Stimulated activated naive CD8-positive, alpha-beta T cell treated with anti-CD3 and anti-CD28 coated beads, Interleukin-15, Interleukin-2, amounts not matched to agents 100 ng/mL and 50 ng/mL, for 24 hours (primary cell): ENCODE data around the gene RSBN1L.
"Not testable (repeated sequence)": the region's sequence is repeated elsewhere in the genome, so short reads cannot be mapped to it uniquely, and the experiment has no call there.

Experiments
- H3K27ac Mint-ChIP-seq: one replicate; pipeline ENCODE4 v1.8.0; 2021; ENCODE audit warnings: mild to moderate bottlenecking, mixed read lengths
- H3K27me3 Mint-ChIP-seq: one replicate; pipeline ENCODE4 v1.8.0; 2021; ENCODE audit warnings: mixed read lengths
- H3K36me3 Mint-ChIP-seq: one replicate; pipeline ENCODE4 v1.8.0; 2021; ENCODE audit warnings: low read depth, mixed read lengths
- H3K4me1 Mint-ChIP-seq: one replicate; pipeline ENCODE4 v1.8.0; 2021; ENCODE audit warnings: low read depth, mixed read lengths
- H3K4me3 Mint-ChIP-seq: one replicate; pipeline ENCODE4 v1.8.0; 2021; ENCODE audit warnings: mild to moderate bottlenecking, mixed read lengths
- H3K9me3 Mint-ChIP-seq: one replicate; pipeline ENCODE4 v1.8.0; 2021; ENCODE audit warnings: mixed read lengths

RSBN1L gene

GRCh38 chr7:77696057-77696642 is at the start of gene RSBN1L:
TSS of gene RSBN1L (plus strand) at chr7:77696459. CDS start at chr7:77696470, 11 bp downstream.
- peak within 1 kb of the TSS; percentile 98 for H3K4me3 Mint-ChIP-seq
- H3K9me3 Mint-ChIP-seq, result no peaks in the 10 kb centered on the region
- peaks cover 13% of the 10 kb centered on the region for H3K36me3 Mint-ChIP-seq
- H3K27me3 Mint-ChIP-seq, result no peaks in the 10 kb centered on the region
- H3K27ac Mint-ChIP-seq, result peak within 1 kb of the TSS; percentile 92
- H3K4me1 Mint-ChIP-seq, result peaks cover 58% of the 10 kb centered on the region

- H3K9me3 Mint-ChIP-seq, result no peaks in the 10 kb centered on the region
- H3K4me1 Mint-ChIP-seq, result no peaks in the 10 kb centered on the region
- no peak overlapping the region for H3K27ac Mint-ChIP-seq
- peaks cover 2% of the 10 kb centered on the region for H3K36me3 Mint-ChIP-seq
- no peak overlapping the region for H3K4me3 Mint-ChIP-seq
- H3K27me3 Mint-ChIP-seq, result no peaks in the 10 kb centered on the region
Measured at GRCh38 chr7:77648742-77649338, 47.4 kb upstream of the RSBN1L start.

GRCh38 chr7:77649716-77650349 is 46.4 kb upstream of the RSBN1L start:
- Mint-ChIP-seq H3K27ac (no peak overlapping the region), H3K27me3 (no peaks in the 10 kb centered on the region), H3K4me3 (no peak overlapping the region), H3K4me1 (no peaks in the 10 kb centered on the region), H3K36me3 (no peaks in the 10 kb centered on the region), H3K9me3 (no peaks in the 10 kb centered on the region)

- no peaks in the 10 kb centered on the region for H3K9me3 Mint-ChIP-seq
- no peaks in the 10 kb centered on the region for H3K36me3 Mint-ChIP-seq
- H3K27me3 Mint-ChIP-seq, result no peaks in the 10 kb centered on the region
- H3K4me1 Mint-ChIP-seq, result no peaks in the 10 kb centered on the region
- no peak overlapping the region for H3K4me3 Mint-ChIP-seq
- no peak overlapping the region for H3K27ac Mint-ChIP-seq
Measured at GRCh38 chr7:77651575-77652162, 44.6 kb upstream of the RSBN1L start.

- H3K9me3 Mint-ChIP-seq, H3K4me1 Mint-ChIP-seq, H3K36me3 Mint-ChIP-seq, H3K27ac Mint-ChIP-seq, H3K4me3 Mint-ChIP-seq, H3K27me3 Mint-ChIP-seq: not testable (repeated sequence)
Measured at GRCh38 chr7:77652826-77653225, 43.4 kb upstream of the RSBN1L start.

- Mint-ChIP-seq H3K4me3 (no peak overlapping the region), H3K27me3 (no peaks in the 10 kb centered on the region), H3K4me1 (no peaks in the 10 kb centered on the region), H3K36me3 (no peaks in the 10 kb centered on the region), H3K27ac (no peak overlapping the region), H3K9me3 (no peaks in the 10 kb centered on the region)
Measured at GRCh38 chr7:77653572-77653971, 42.7 kb upstream of the RSBN1L start.

GRCh38 chr7:77655356-77655755 is 40.9 kb upstream of the RSBN1L start:
- Mint-ChIP-seq H3K27me3 (no peaks in the 10 kb centered on the region), H3K27ac (no peak overlapping the region), H3K4me1 (no peaks in the 10 kb centered on the region), H3K36me3 (no peaks in the 10 kb centered on the region), H3K9me3 (no peaks in the 10 kb centered on the region), H3K4me3 (no peak overlapping the region)

- no peak overlapping the region for H3K4me3 Mint-ChIP-seq
- H3K9me3 Mint-ChIP-seq, result no peaks in the 10 kb centered on the region
- H3K27me3 Mint-ChIP-seq, result no peaks in the 10 kb centered on the region
- no peaks in the 10 kb centered on the region for H3K36me3 Mint-ChIP-seq
- H3K4me1 Mint-ChIP-seq, result no peaks in the 10 kb centered on the region
- H3K27ac Mint-ChIP-seq, result no peak overlapping the region
Measured at GRCh38 chr7:77655836-77656455, 40.3 kb upstream of the RSBN1L start.

GRCh38 chr7:77657427-77658224 is 38.6 kb upstream of the RSBN1L start:
- Mint-ChIP-seq H3K27ac (no peak overlapping the region), H3K27me3 (no peaks in the 10 kb centered on the region), H3K36me3 (no peaks in the 10 kb centered on the region), H3K9me3 (no peaks in the 10 kb centered on the region), H3K4me3 (no peak overlapping the region), H3K4me1 (no peaks in the 10 kb centered on the region)

- Mint-ChIP-seq H3K4me1 (no peaks in the 10 kb centered on the region), H3K27me3 (no peaks in the 10 kb centered on the region), H3K27ac (no peak overlapping the region), H3K4me3 (no peak overlapping the region), H3K9me3 (no peaks in the 10 kb centered on the region), H3K36me3 (no peaks in the 10 kb centered on the region)
Measured at GRCh38 chr7:77658928-77659327, 37.3 kb upstream of the RSBN1L start.

- Mint-ChIP-seq H3K9me3 (no peaks in the 10 kb centered on the region), H3K27me3 (no peaks in the 10 kb centered on the region), H3K36me3 (no peaks in the 10 kb centered on the region), H3K4me3 (no peak overlapping the region), H3K4me1 (no peaks in the 10 kb centered on the region), H3K27ac (no peak overlapping the region)
Measured at GRCh38 chr7:77661816-77662215, 34.4 kb upstream of the RSBN1L start.

GRCh38 chr7:77662869-77663268 is 33.4 kb upstream of the RSBN1L start:
- Mint-ChIP-seq H3K4me1 (no peaks in the 10 kb centered on the region), H3K4me3 (no peak overlapping the region)

GRCh38 chr7:77664715-77665114 is 31.5 kb upstream of the RSBN1L start:
- Mint-ChIP-seq H3K27ac (no peak overlapping the region), H3K4me1 (no peaks in the 10 kb centered on the region), H3K27me3 (no peaks in the 10 kb centered on the region), H3K36me3 (no peaks in the 10 kb centered on the region), H3K9me3 (no peaks in the 10 kb centered on the region), H3K4me3 (no peak overlapping the region)

More at GRCh38 chr7:77662869-77663268, 33.4 kb upstream of the RSBN1L start:
- H3K27ac Mint-ChIP-seq, result no peak overlapping the region
- no peaks in the 10 kb centered on the region for H3K27me3 Mint-ChIP-seq
- no peaks in the 10 kb centered on the region for H3K9me3 Mint-ChIP-seq
- no peaks in the 10 kb centered on the region for H3K36me3 Mint-ChIP-seq

- Mint-ChIP-seq H3K9me3 (no peaks in the 10 kb centered on the region), H3K36me3 (no peaks in the 10 kb centered on the region), H3K4me3 (no peak overlapping the region), H3K4me1 (no peaks in the 10 kb centered on the region), H3K27me3 (no peaks in the 10 kb centered on the region), H3K27ac (no peak overlapping the region)
Measured at GRCh38 chr7:77665161-77665560, 31.1 kb upstream of the RSBN1L start.
